Neural cell (in vitro differentiated cells): ENCODE data around the gene KIFAP3. TPM values are rescaled to one million over a fixed set of nuclear protein-coding genes. Genes with fewer than 3 reads are reported as not detected.

Experiments
- H2AFZ ChIP-seq: fragments of 200-600, 300-800 bp; sonication (generic), shearing (Covaris generic); 2 replicates; pipeline ENCODE4 v1.6.0; 2014; ENCODE audit warnings: low read depth, mild to moderate bottlenecking, antibody characterized with exemption, low read length, moderate library complexity
- H3F3A ChIP-seq: fragments of 200-600 bp; shearing (Covaris generic); 2 replicates; pipeline ENCODE4 v1.6.1; 2016; ENCODE audit warnings: mild to moderate bottlenecking, moderate library complexity, mixed read lengths, antibody characterized with exemption, low read length; ENCODE audit not compliant: insufficient read depth, poor library complexity, severe bottlenecking
- H3K27ac ChIP-seq: fragments of 200-600, 300-800 bp; sonication (generic), shearing (Covaris generic); 2 replicates; pipeline ENCODE4 v1.5.1; 2014; ENCODE audit warnings: mild to moderate bottlenecking, low read length, moderate library complexity
- H3K27me3 ChIP-seq: fragments of 300-800, 200-600 bp; sonication (generic), shearing (Covaris generic); 2 replicates; pipeline ENCODE4 v1.6.0; 2014; ENCODE audit warnings: mild to moderate bottlenecking, low read depth, low read length, moderate library complexity; ENCODE audit not compliant: insufficient read depth
- H3K36me3 ChIP-seq: fragments of 300-800, 200-600 bp; sonication (generic), shearing (Covaris generic); 2 replicates; pipeline ENCODE4 v1.5.1; 2014; ENCODE audit warnings: mild to moderate bottlenecking, antibody characterized with exemption, low read length, moderate library complexity; ENCODE audit not compliant: insufficient read depth
- H3K4me2 ChIP-seq: fragments of 300-800, 200-600 bp; sonication (generic), shearing (Covaris generic); 2 replicates; pipeline ENCODE4 v1.6.0; 2014; ENCODE audit warnings: mild to moderate bottlenecking, low read length
- H3K4me3 ChIP-seq: fragments of 300-800, 200-600 bp; sonication (generic), shearing (Covaris generic); 2 replicates; pipeline ENCODE4 v1.5.1; 2014; ENCODE audit warnings: mild to moderate bottlenecking, low read length, moderate library complexity
- H3K79me2 ChIP-seq: fragments of 200-600 bp; shearing (Covaris generic); replicated peaks from 2 replicates; pipeline ENCODE4 v1.6.0; 2014; ENCODE audit warnings: mild to moderate bottlenecking, low read length, moderate library complexity; ENCODE audit not compliant: insufficient read depth
- H3K9ac ChIP-seq: fragments of 300-800, 200-600 bp; sonication (generic), shearing (Covaris generic); 2 replicates; pipeline ENCODE4 v1.6.1; 2016; ENCODE audit warnings: mild to moderate bottlenecking, low read length, mixed read lengths
- H3K9me2 ChIP-seq: fragments of 200-600 bp; shearing (Covaris generic); 2 replicates; pipeline ENCODE4 v1.6.1; 2016; ENCODE audit warnings: mild to moderate bottlenecking, low read length, mixed read lengths; ENCODE audit not compliant: insufficient read depth
- H3K9me3 ChIP-seq: fragments of 200-600, 300-800 bp; sonication (generic), shearing (Covaris generic); 2 replicates; pipeline ENCODE4 v1.6.1; 2016; ENCODE audit warnings: mild to moderate bottlenecking, mixed run types, low read length, moderate library complexity, mixed read lengths
- H4K20me1 ChIP-seq: fragments of 200-600 bp; shearing (Covaris generic); 2 replicates; pipeline ENCODE4 v1.6.1; 2016; ENCODE audit warnings: mild to moderate bottlenecking, mixed run types; ENCODE audit not compliant: insufficient read depth
- CTCF ChIP-seq: fragments of 450-650 bp; IDR thresholded peaks from 2 replicates; pipeline ENCODE4 v1.5.1; 2014; ENCODE audit warnings: antibody characterized with exemption, mild to moderate bottlenecking, moderate library complexity; ENCODE audit not compliant: poor library complexity, severe bottlenecking
- EP300 ChIP-seq: fragments of 450-650 bp; conservative IDR thresholded peaks from 2 replicates; pipeline ENCODE4 v1.6.1; 2014; ENCODE audit warnings: antibody characterized with exemption, mild to moderate bottlenecking, moderate library complexity; ENCODE audit not compliant: poor library complexity, severe bottlenecking
- EZH2 ChIP-seq: fragments of 200-600, 300-800 bp; shearing (Covaris generic), sonication (generic); IDR thresholded peaks from 2 replicates; pipeline ENCODE4 v1.6.1; 2014; ENCODE audit warnings: antibody characterized with exemption, low read length, borderline replicate concordance, mild to moderate bottlenecking; ENCODE audit not compliant: insufficient read depth, poor library complexity, severe bottlenecking
- MXI1 ChIP-seq: fragments of 450-650 bp; conservative IDR thresholded peaks from 2 replicates; pipeline ENCODE4 v1.6.1; 2014; ENCODE audit warnings: antibody characterized with exemption, mild to moderate bottlenecking; ENCODE audit not compliant: poor library complexity, severe bottlenecking
- POLR2AphosphoS5 ChIP-seq: IDR thresholded peaks from 2 replicates; pipeline ENCODE4 v1.6.1; 2012
- RAD21 ChIP-seq: fragments of 450-650 bp; conservative IDR thresholded peaks from 2 replicates; pipeline ENCODE4 v1.6.1; 2014; ENCODE audit warnings: antibody characterized with exemption, mild to moderate bottlenecking, moderate library complexity
- REST ChIP-seq: IDR thresholded peaks from 2 replicates; pipeline ENCODE4 v1.6.1; 2012; ENCODE audit warnings: borderline replicate concordance
- SMC3 ChIP-seq: fragments of 450-650 bp; conservative IDR thresholded peaks from 2 replicates; pipeline ENCODE4 v1.6.1; 2014; ENCODE audit warnings: antibody characterized with exemption, mild to moderate bottlenecking, moderate library complexity; ENCODE audit not compliant: poor library complexity
- TAF1 ChIP-seq: IDR thresholded peaks from 2 replicates; pipeline ENCODE4 v1.6.1; 2012; ENCODE audit warnings: low read depth
- polyA plus RNA-seq: library from polyadenylated mRNA; depleted of rRNA; stranded (reverse); fragments of >200 nt; gene quantifications from 2 replicates; pipeline ENCODE4 v1.2.3, GENCODE V29; 2014

KIFAP3 gene
- polyA plus RNA-seq, 1 donor from 2014 or later, result 256 TPM

- no peak for TF ChIP-seq RAD21
These were observed 160.0 kb downstream of the KIFAP3 start (continued) for GRCh38 chr1:169914531-169914930.

GRCh38 chr1:169909499-169909898 is 165.0 kb downstream of the KIFAP3 start:
- Histone ChIP-seq H3K9me2 (no peaks in the 10 kb centered on the region), H3K4me3 (no peak overlapping the region), H3K36me3 (no peaks in the 10 kb centered on the region), H3F3A (no peaks in the 10 kb centered on the region), H3K79me2 (no peaks in the 10 kb centered on the region), H3K27me3 (no peaks in the 10 kb centered on the region), H2AFZ (no peak overlapping the region), H3K9me3 (no peaks in the 10 kb centered on the region), H3K4me2 (no peak overlapping the region), H4K20me1 (no peaks in the 10 kb centered on the region), H3K27ac (no peak overlapping the region), H3K9ac (no peak overlapping the region)
- no peak for TF ChIP-seq EZH2
- TF ChIP-seq CTCF, result no peak
- no peak for TF ChIP-seq SMC3
- TF ChIP-seq RAD21, result no peak
- TF ChIP-seq EP300, result no peak
- TF ChIP-seq MXI1, result no peak
- TF ChIP-seq REST, result no peak
- no peak for TF ChIP-seq POLR2AphosphoS5
- no peak for TF ChIP-seq TAF1

- no peaks in the 10 kb centered on the region for H3K79me2 ChIP-seq
- H3K4me2 ChIP-seq, result no peak overlapping the region
- H3K9me3 ChIP-seq, result no peaks in the 10 kb centered on the region
- H3F3A ChIP-seq, result no peaks in the 10 kb centered on the region
- no peaks in the 10 kb centered on the region for H4K20me1 ChIP-seq
- no peak overlapping the region for H3K4me3 ChIP-seq
- no peak overlapping the region for H3K9ac ChIP-seq
- no peak overlapping the region for H2AFZ ChIP-seq
- H3K27ac ChIP-seq, result no peak overlapping the region
- H3K9me2 ChIP-seq, result no peaks in the 10 kb centered on the region
- no peaks in the 10 kb centered on the region for H3K27me3 ChIP-seq
- H3K36me3 ChIP-seq, result no peaks in the 10 kb centered on the region
- TF ChIP-seq POLR2AphosphoS5, result no peak
- TF ChIP-seq MXI1, result no peak
- TF ChIP-seq REST, result no peak
- TF ChIP-seq RAD21, result no peak
- TF ChIP-seq TAF1, result no peak
- TF ChIP-seq SMC3, result no peak
- TF ChIP-seq EZH2, result no peak
- TF ChIP-seq CTCF, result no peak
- no peak for TF ChIP-seq EP300
These were observed 167.6 kb downstream of the KIFAP3 start for GRCh38 chr1:169906938-169907337.
